ENCODE data around the gene TRAPPC8. TPM values are rescaled to one million over a fixed set of nuclear protein-coding genes. Genes with fewer than 3 reads are reported as not detected.

The TRAPPC8 gene
- total and polyA plus RNA-seq, 2 of the 13 experiments (the other 11 are each of a cell fraction or from before 2014, with no cell fraction given) = 34.6 to 50.8 TPM

GRCh38 chr18:31942291-31942998, 483 bp downstream of the TRAPPC8 start (continued):
- TF ChIP-seq PTBP1 (IDR thresholded peaks at IDR 0.05; ENCODE audit: low read depth, low read length, poor library complexity, severe bottlenecking) (no peak), MXD1 (CRISPR knock-in tag; IDR thresholded peaks at IDR 0.05) (peak; percentile 54; the same call in 1 of the 2 replicates), ZNF468 (CRISPR knock-in tag; IDR thresholded peaks at IDR 0.05) (no peak), ZNF839 (CRISPR knock-in tag; IDR thresholded peaks at IDR 0.05; ENCODE audit: borderline replicate concordance) (0 out of 2 replicates have a peak, but pooled peaks have one; percentile 0), ZSCAN25 (CRISPR knock-in tag; IDR thresholded peaks at IDR 0.05) (no peak), POLR2A (IDR thresholded peaks at IDR 0.05; ENCODE audit: insufficient read depth in 1 of 2, low read depth in 2 of 2, low read length in 2 of 2) (no peak), ZNF12 (CRISPR knock-in tag; IDR thresholded peaks at IDR 0.05) (0 out of 2 replicates have a peak, but pooled peaks have one; percentile 3), ASH2L (IDR thresholded peaks at IDR 0.05; ENCODE audit: insufficient read length, low read depth, low read length) (peak; percentile 34), HMGXB4 (CRISPR knock-in tag; IDR thresholded peaks at IDR 0.05; ENCODE audit: borderline replicate concordance in 1 of 2, low read depth in 1 of 2) (peak; percentile 15 to 19; a peak in 2 of 4 replicates), ZNF768 (CRISPR knock-in tag; IDR thresholded peaks at IDR 0.05) (peak; percentile 11; the same call in 1 of the 2 replicates), ZNF292 (CRISPR knock-in tag; IDR thresholded peaks at IDR 0.05; ENCODE audit: borderline replicate concordance, low read depth) (no peak), KLF16 (CRISPR knock-in tag; IDR thresholded peaks at IDR 0.05) (peak in 1 of 2 experiments; percentile 1; a peak in 1 of 4 replicates), MAFK (conservative IDR thresholded peaks at IDR 0.05 in 1 of 2, IDR thresholded peaks at IDR 0.05 in 1 of 2; ENCODE audit: low read length in 2 of 2) (no peak), PAWR (CRISPR knock-in tag; IDR thresholded peaks at IDR 0.05; ENCODE audit: borderline replicate concordance) (no peak), SOX6 (IDR thresholded peaks at IDR 0.05) (no peak), SOX6 (CRISPR knock-in tag; IDR thresholded peaks at IDR 0.05) (no peak), TCF12 (IDR thresholded peaks at IDR 0.05) (no peak), TCF12 (CRISPR knock-in tag; IDR thresholded peaks at IDR 0.05) (0 out of 2 replicates have a peak, but pooled peaks have one; percentile 60), UBTF (CRISPR knock-in tag; IDR thresholded peaks at IDR 0.05) (peak; percentile 78; the same call in 1 of the 2 replicates), TP53 (CRISPR knock-in tag; conservative IDR thresholded peaks at IDR 0.05) (no peak), ZNF121 (CRISPR knock-in tag; IDR thresholded peaks at IDR 0.05) (0 out of 2 replicates have a peak, but pooled peaks have one; percentile 1), ZNF280B (CRISPR knock-in tag; IDR thresholded peaks at IDR 0.05; ENCODE audit: borderline replicate concordance) (peak; percentile 3; the same call in 1 of the 2 replicates), ZNF782 (CRISPR knock-in tag; IDR thresholded peaks at IDR 0.05; ENCODE audit: borderline replicate concordance) (0 out of 2 replicates have a peak, but pooled peaks have one; percentile 46)
